GM18868 (cell line): ENCODE data around the gene LAP3.
"Not testable (repeated sequence)": the region's sequence is repeated elsewhere in the genome, so short reads cannot be mapped to it uniquely, and the experiment has no call there.

Source experiments
- ATAC-seq: cut with Tn5 transposase; IDR thresholded peaks from one replicate; pipeline ENCODE4 v1.9.1; 2021; ENCODE audit warnings: mild to moderate bottlenecking, moderate library complexity; ENCODE audit not compliant: unreplicated experiment

The LAP3 gene

GRCh38 chr4:17561195-17561909, 15.6 kb upstream of the LAP3 start:
- ATAC-seq = no peak

- no peak for ATAC-seq
Measured at GRCh38 chr4:17562157-17562556, 14.8 kb upstream of the LAP3 start.

- no peak for ATAC-seq
Measured at GRCh38 chr4:17565846-17566245, 11.2 kb upstream of the LAP3 start.

GRCh38 chr4:17567271-17567670, 9.7 kb upstream of the LAP3 start:
- no peak for ATAC-seq

- no peak for ATAC-seq
Measured at GRCh38 chr4:17574206-17574605, 2.8 kb upstream of the LAP3 start.

- ATAC-seq = not testable (repeated sequence)
Measured at GRCh38 chr4:17575177-17575576, 1.8 kb upstream of the LAP3 start.

- ATAC-seq = peak; percentile 7
Measured at GRCh38 chr4:17577665-17578481, 875 bp downstream of the LAP3 start.

- ATAC-seq = peak; percentile 31
Measured at GRCh38 chr4:17578482-17578891, 1.5 kb downstream of the LAP3 start.

- ATAC-seq = no peak
Measured at GRCh38 chr4:17580969-17581368, 4.0 kb downstream of the LAP3 start.

- ATAC-seq = no peak
Measured at GRCh38 chr4:17583276-17583675, 6.3 kb downstream of the LAP3 start.

GRCh38 chr4:17583941-17584340, 6.9 kb downstream of the LAP3 start:
- ATAC-seq = no peak

- ATAC-seq = no peak
Measured at GRCh38 chr4:17584521-17585213, 7.7 kb downstream of the LAP3 start.

- ATAC-seq = no peak
Measured at GRCh38 chr4:17587094-17587822, 10.3 kb downstream of the LAP3 start.

GRCh38 chr4:17589355-17589754, 12.4 kb downstream of the LAP3 start:
- no peak for ATAC-seq

- ATAC-seq = peak; percentile 91
Measured at GRCh38 chr4:17595471-17596005, 18.5 kb downstream of the LAP3 start.

GRCh38 chr4:17597517-17597916, 20.5 kb downstream of the LAP3 start:
- no peak for ATAC-seq

GRCh38 chr4:17599826-17600225, 22.8 kb downstream of the LAP3 start:
- no peak for ATAC-seq

- no peak for ATAC-seq
Measured at GRCh38 chr4:17605236-17605635, 28.2 kb downstream of the LAP3 start.

GRCh38 chr4:17613761-17614415, 36.9 kb downstream of the LAP3 start:
- ATAC-seq = peak; percentile 52
